HG03039 (cell line): Measurements from ENCODE around the gene CTDSPL2.
"Not testable (repeated sequence)": the region's sequence is repeated elsewhere in the genome, so short reads cannot be mapped to it uniquely, and the experiment has no call there.

Experiments
- ATAC-seq: cut with Tn5 transposase; IDR thresholded peaks from one replicate; pipeline ENCODE4 v1.9.1; 2021; ENCODE audit warnings: mild to moderate bottlenecking, moderate library complexity; ENCODE audit not compliant: unreplicated experiment

Gene CTDSPL2

DNA sequence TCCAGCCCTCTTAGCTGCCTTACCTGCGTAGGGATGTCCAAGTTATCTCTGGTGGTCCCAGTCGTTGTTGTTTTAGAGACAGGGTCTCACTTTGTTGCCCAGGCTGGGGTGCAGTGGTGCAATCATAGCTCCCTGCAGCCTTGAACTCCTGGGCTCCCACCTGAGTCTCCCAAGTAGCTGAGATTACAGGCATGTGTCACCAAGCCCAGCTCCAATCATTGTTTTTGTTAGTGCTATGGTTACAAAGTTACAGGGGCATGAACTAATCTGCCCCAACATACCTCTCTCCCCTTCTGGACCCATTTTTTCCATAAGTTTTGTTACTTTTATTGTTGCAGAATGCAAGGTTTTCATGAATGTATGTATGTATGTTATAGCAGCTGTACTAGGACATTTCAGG, 54.7 kb downstream of the CTDSPL2 start:
- no peak for ATAC-seq

DNA sequence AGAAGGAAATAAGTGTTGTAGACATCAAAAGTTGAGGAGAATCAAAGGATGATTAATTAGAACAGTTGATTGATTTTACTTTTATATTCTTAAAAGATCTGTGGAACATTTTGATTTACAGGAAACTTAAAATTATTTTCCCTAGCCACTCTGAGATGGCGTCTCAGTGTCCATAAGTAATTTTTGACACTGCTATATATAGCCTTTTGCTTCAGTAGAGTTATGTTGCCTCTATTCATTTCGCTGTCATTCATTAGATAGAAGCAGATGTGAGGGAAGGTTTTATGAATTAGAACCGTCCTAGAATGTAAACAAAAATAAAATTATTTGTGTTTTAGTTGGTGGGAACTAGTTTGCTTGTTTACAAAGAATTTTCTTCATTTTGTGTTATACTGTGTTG, 58.5 kb downstream of the CTDSPL2 start:
- no peak for ATAC-seq

DNA sequence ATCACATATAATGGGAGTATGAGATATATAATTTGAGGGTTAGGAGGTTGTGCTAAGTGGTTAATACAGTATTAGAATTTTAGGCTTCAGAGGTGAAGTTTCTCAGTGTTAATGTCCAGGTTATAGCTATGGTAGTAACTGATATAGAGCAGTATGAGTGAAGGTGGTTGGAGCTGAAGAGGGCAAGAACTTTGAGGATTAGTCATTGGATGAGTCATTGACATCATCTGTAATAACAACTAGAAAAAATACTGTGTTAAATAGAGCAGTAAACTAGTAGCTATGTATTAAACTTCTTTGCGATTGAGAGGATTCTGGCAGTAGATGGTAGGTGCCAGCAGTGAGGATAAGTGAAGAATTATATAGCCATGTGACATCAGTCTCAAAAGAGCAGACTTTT, 62.0 kb downstream of the CTDSPL2 start:
- no peak for ATAC-seq

DNA sequence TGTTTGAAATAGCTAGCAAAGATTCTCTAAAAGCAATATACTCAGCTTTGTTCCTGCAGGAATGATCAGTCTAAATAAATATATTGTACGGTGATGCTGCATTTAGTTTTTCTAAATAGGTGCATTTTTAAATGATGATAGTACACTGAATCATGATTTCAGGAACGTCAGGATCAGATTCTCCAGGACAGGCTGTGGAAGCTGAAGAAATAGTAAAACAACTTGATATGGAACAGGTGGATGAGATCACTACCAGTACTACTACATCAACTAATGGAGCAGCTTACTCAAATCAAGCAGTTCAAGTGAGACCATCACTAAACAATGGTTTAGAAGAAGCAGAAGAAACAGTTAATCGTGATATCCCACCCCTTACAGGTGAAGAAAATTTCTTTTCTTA, 63.2 kb downstream of the CTDSPL2 start:
- ATAC-seq: no peak

DNA sequence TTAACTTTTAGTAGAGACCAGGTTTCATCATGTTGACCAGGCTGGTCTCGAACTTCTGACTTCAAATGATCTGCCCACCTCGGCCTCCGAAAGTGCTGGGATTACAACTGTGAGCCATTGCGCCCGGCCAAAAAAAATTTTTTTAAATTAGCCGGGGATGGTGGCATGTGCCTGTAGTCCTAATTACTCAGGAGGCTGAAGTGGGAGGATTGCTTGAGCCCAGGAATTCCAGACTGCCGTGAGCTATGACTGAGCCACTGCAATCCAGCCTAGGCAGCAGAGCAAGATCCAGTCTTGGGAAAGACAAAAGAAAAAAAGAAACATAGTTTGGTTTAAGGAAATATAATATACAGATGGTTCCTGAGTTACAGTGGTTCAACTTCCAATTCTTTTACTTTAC, 64.6 kb downstream of the CTDSPL2 start:
- ATAC-seq: no peak

DNA sequence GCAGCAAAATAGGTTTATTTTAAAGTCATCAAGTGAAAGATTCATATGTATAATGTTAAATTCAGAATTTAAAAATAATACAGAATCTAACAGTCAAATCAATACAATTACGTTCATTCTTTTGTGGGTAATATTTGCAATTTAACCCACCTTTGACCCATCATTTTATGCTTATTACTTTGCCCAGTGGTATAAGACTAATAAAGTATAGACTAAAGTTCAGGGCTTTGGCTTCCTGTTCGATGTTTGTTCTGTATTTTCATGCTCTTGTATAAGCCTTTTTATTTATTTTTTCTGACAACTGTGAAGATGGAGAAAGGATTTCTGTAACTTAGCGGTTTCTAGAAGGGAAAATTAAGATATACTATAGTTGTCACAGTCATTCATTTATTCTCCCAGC, 65.2 kb downstream of the CTDSPL2 start:
- ATAC-seq: no peak

DNA sequence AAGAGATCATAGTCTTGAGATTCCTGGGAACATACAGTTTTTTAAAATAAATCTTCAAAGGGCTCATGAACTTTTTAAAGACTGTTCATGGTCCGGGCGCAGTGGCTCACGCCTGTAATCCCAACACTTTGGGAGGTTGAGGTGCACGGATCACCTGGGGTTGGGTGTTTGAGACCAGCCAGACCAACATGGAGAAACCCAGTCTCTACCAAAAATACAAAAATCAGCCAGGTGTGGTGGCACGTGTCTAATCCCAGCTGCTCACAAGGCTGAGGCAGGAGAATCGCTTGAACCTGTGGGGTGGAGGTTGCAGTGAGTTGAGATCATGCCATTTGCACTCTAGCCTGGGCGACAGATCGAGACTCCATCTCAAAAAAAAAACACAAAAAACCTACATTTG, 68.1 kb downstream of the CTDSPL2 start:
- ATAC-seq: no peak

DNA sequence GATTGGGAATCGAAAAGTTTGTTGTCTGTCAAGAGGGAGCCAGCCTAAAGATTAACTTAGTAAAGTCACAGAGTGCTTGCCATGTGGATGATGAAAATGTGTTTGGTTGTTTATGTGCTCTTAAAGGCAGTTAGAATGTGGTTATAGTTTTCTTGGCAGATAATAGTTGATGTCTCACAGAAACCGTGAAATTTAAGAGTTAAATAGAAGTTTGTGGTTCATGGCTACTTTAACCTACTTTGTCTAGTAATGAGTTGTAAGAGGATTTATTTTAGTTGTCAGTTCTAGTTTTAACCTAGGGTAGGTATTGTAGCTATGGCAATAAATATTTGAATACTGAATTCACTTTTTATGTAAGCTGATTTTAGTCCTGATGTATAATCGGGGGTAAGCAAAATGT, 73.1 kb downstream of the CTDSPL2 start:
- no peak for ATAC-seq

DNA sequence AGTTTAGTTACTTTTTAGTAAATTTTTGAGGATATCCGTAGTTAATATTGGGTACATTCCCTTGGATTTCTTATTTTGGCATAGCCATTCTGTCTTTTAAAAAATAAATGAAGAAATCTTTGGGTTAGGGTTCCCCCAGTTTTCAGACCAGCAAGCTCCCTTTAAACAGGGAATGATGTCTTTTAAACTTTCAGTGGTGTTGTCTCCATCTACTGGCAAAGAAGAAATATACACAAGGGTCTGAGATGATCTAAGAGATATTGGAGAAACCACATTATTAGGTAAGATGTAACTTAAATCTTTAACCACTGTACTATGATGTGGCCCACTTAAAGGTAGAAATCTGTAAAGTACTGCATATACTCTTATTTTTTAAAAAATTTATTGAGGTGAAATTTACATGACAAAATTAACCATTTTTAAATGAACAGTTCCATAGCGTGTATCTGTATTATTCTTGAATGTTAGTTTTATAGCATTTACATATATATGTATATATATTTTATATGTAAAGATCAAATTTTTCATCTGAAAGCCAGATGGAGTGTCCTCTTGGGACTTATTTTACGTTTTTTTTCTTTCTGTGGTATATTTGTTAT, 74.4 kb downstream of the CTDSPL2 start:
- ATAC-seq: no peak

DNA sequence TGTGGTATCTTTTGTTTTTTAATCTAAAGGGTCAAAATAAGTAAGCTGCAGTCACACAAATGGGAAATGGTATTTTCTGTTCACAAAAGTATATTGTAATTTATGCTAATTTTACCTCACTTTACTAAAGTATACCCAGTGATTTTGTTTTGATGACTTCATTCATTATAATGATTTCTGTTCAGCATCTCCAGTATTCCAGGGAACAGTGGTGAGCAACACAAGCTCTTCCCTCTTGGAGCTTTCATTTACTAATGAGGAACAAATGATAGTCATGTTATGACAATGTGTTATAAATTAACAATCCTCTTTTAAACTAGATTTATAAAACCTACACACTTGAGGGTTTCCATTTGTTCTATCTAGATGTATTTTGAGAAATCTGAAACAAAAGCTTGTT, 89.0 kb downstream of the CTDSPL2 start:
- no peak for ATAC-seq

DNA sequence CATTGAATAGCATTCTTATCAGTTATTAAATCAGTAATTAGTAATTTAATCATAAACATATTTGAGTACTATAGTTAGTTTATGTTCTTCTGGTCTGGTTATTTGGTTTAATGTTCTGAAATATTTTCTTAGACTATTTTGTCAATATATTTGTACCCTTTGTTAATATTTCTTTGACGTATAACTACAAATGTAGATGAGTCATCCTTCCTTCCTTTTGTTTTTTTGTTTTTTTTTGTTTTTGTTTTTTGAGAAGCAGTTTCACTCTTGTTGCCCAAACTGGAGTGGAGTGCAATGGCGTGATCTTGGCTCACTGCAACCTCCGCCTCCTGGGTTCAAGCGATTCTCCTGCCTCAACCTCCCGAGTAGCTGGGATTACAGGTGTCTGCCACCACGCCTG, 92.1 kb downstream of the CTDSPL2 start:
- no peak for ATAC-seq

DNA sequence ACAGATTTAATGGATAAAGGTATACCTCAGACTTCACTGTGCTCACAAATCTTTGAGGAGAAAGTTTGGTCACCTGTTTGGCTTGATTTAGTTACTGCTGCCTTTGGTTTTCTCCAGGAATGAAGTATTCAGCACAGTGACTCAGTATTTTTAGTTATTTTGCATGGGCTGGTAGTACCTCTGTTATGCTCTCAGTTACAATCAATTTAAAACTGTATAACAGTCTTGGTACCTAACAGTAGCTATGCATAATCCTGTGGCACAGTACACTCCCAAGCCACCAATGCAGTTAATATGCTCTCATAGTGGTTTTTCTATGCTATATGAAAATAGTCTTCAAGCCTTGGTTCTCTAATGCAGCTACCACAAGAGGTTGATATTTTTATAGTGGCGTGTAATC, 97.6 kb downstream of the CTDSPL2 start:
- no peak for ATAC-seq

DNA sequence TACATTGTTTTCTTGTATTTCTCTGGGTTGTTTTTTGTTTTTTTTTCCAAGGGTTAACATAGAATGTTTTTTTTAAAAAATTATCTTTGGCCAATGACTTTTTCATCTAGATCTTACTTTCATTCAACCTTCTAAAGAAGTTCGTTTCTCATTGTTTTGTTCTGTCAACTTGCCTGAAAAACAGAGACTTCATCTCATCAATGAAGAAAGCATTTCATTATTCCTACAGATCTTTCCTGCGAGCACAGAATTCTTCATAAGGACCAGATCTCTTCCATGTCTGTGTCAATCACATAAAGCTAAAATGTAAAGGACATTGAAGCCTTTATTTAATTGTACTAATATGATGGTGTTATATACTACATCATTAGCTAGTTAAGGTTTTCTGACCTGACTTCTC, 99.8 kb downstream of the CTDSPL2 start:
- no peak for ATAC-seq

DNA sequence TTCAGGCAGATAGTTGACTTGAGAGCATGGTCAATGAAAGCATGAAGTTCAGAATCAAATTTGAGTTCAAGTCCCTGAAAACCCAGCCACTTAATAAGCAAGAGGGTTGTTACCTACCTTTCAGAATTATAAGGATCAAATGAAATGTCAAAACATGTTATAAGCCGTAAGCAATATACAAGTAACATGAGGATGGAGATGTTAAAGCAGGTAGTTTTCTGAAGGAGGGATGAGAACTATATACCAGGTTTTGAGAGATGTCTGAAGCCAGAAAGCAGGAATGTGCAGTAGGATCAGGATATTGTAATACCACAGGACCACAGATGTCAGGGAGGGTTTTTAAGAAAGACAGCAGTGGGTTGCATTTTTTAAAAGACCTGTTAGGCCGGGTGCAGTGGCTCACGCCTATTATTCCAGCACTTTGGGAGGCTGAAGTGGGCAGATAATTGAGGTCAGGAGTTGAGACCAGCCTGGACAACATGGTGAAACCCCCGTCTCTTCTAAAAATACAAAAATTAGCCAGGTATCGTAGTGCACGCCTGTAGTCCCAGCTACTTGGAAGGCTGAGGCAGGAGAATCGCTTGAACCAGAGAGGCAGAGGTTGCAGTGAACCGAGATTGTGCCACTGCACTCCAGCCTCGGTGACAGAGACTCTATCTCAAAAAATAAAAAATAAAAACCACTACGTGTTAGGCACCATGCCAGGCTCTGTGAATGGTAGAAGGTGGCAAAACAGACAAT, 102.6 kb downstream of the CTDSPL2 start:
- no peak for ATAC-seq

DNA sequence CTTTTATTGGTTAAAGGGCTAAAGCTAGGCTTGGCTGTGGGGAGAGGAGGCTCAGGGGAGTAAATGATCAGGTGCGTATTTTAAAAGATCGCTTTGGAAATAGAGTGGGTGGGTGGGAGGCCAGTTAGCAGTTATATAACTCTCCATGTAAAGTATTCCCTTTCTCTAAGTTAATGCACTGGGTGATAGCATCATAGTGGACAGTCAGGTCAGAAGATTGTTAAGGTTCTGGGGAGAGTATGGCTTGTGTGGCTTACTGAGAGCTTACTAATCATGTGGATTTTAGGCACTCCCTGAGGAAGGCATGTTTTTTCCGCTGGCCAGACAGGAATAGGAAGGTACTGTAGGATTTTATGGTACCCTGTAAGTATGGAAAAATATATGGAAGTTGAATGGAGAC, 103.2 kb downstream of the CTDSPL2 start:
- no peak for ATAC-seq

DNA sequence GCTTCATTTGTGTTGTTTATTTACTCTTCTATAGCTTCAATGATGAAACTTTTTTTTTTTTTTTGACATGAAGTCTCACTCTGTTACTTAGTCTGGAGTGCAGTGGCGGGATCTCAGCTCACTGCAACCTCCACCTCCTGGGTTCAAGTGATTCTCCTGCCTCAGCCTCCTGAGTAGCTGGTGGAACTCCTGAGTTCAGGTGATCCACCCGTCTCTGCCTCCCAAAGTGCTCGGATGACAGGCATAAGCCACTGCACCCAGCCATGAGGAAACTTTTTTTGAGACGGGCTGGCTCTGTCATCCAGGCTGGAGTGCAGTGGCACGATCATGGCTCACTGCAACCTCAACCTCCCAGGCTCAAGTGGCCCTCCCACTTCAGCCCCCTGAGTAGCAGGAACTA, 104.8 kb downstream of the CTDSPL2 start:
- not testable (repeated sequence) for ATAC-seq

DNA sequence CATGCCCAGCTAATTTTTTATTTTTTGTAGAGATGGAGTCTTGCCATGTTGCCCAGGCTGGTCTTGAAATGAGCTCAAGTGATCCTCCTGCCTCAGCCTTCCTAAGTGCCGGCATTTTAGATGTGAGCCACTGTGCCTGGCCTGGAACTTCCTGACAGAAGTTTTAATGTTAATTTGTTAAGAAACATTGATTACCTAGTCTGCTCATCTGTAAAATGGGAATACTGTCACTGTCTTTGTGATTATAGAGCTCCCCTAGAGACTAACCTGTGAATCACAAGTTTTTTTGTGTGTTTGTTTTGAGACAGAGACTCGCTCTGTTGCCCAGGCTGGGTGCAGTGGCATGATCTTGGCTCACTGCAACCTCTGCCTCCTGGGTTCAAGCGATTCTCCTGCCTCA, 105.3 kb downstream of the CTDSPL2 start:
- ATAC-seq: no peak

DNA sequence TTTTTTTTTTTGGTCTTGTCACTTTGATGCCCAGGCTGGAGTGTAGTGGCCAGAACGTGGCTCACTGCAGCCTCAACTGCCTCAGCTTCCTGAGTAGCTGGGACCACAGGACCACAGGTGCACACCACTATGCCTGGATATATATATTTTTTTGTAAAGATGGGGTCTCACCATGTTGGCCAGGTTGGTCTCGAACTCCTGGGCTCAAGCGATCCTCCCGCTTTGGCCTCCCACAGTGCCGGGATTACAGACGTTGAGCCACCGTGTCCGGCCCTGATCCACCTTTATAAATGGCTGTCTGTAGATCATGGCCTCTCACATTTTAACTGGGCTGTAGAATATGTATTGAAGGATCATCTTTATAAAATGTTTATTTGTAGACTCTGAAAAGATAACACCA, 107.7 kb downstream of the CTDSPL2 start:
- no peak for ATAC-seq

DNA sequence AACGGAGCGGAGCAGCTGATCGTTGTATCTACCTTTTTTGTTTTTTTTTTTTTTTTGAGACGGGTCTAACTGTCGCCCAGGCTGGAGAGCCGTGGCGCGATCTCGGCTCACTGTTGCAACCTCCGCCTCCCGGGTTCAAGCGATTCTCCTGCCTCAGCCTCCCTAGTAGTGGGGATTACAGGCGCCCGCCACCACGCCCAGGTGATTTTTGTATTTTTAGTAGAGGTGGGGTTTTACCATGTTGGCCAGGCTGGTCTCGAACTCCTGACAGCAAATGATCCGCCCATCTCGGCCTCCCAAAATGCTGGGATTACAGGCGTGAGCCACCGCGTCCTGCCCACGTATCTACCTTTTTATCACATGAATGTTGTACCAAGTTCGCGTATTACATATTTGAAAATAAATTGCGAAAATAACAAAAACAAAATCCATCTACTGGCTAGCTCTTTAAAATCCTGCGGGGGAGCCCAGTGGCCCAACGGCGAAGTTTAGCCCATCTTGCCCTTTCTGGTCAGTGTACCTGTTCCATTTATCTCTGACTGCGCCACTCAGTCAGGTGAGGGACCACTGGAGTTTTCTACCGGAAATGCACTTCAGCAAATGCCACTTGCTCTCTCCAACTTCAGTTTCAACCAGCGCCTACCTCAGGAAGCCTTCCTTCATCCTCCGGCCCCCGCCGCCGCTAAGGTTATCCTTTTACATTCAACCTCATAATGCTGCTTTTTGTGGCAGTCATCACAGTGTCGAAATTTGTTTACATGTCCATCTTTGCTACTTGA, 108.3 kb downstream of the CTDSPL2 start:
- ATAC-seq: no peak

DNA sequence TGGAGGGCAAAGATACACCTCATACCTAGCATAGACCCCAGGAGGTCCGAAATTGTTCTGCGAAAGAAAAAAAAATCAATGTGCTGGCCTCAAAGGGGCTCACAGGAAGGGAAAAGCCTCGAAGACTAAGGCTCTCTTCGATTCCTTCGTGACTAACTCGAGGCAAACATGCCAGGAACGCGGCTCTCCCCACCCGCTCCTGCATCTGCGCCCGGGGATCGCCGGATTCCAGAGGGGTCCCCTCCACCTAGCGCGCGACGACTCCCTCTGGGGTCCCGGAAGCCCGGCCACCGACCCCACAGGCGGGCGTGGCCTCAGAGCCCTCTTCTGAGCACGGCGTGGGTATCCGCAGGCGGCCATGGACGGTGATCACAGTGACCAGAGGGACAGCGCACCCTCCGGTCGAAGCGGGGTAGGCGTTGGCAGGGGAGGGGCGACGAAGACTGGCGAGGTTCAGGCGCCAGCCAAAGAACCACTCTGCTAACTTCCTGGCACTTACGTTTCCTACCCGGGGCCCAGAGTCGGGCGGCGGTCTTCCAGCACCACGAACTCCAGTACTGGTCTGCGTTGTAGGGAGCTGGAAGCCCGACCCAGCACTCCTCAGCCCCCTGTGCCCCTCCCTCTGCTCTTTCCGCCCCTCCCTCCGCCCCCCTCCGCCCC, 109.0 kb downstream of the CTDSPL2 start:
- ATAC-seq: peak; percentile 51

DNA sequence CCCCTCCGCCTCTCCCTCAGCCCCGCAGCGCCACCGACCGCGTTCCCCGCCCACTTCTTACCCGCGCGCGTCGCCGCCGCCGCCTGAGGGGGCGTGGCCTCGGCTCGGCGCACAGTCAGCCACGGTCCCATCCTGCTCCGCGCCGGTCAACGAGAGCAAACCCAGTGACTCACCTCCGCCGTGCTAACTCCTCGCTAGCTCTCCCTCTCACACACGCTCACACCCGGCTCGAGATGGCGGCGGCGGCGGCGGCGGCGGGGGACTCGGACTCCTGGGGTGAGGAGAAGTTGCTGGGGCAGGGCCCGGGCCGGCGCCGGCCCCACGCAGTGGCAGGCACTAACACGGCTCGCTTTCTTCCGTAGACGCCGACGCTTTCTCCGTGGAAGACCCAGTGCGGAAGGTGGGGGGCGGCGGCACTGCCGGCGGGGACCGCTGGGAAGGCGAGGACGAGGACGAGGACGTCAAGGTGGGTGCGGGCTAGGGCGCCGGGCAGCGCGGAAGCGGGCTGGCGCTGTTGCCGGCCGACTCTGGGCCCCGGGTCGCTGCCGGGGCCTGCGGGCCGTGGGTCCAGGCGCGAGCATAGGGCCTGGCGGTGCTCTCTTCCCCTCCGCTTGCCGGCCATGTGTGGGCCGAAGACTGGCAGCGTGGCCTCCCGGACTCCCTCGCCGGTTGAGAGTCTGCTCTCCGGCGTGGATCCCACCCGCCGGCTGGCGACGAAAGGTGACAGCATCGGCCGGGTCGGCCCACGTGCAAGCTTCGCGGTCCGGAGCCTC, 109.7 kb downstream of the CTDSPL2 start, which contains the start of gene EIF3J:
TSS of gene EIF3J (plus strand) at position 186 of the 773 bp plus-strand sequence. CDS start at position 234, 48 bp downstream.
- peak; percentile 84 for ATAC-seq
